Adipocyte (in vitro differentiated cells): ENCODE measurements around the gene B3GAT2.
A peak's percentile ranks its signal among the peaks of the same experiment; 100 is the strongest.

ENCODE experiments used
- DNase-seq: peaks from one replicate; pipeline ENCODE4 v3.0.0-alpha.2; 2015; ENCODE audit warnings: low read depth
- H3K27me3 ChIP-seq: replicated peaks from 2 replicates; pipeline ENCODE4 v1.7.0; 2013; ENCODE audit warnings: mild to moderate bottlenecking, low read length, moderate library complexity; ENCODE audit not compliant: control insufficient read depth, insufficient read depth
- H3K36me3 ChIP-seq: 2 replicates; pipeline ENCODE4 v1.7.0; 2013; ENCODE audit warnings: low read length, mild to moderate bottlenecking, moderate library complexity; ENCODE audit not compliant: control insufficient read depth, insufficient read depth, severe bottlenecking
- H3K4me1 ChIP-seq: 2 replicates; pipeline ENCODE4 v1.7.0; 2013; ENCODE audit warnings: mild to moderate bottlenecking, low read length, moderate library complexity; ENCODE audit not compliant: control insufficient read depth, insufficient read depth
- H3K4me3 ChIP-seq: 2 replicates; pipeline ENCODE4 v1.7.0; 2013; ENCODE audit warnings: mild to moderate bottlenecking, low read length, moderate library complexity
- H3K9ac ChIP-seq: 2 replicates; pipeline ENCODE4 v1.7.0; 2013; ENCODE audit warnings: mild to moderate bottlenecking, low read length, moderate library complexity
- H3K9me3 ChIP-seq: 2 replicates; pipeline ENCODE4 v1.7.0; 2013; ENCODE audit warnings: mild to moderate bottlenecking, low read length, moderate library complexity; ENCODE audit not compliant: control insufficient read depth

Gene B3GAT2

GRCh38 chr6:70894001-70894400 lies 62.9 kb downstream of the B3GAT2 start:
- DNase-seq: no peak
- Histone ChIP-seq H3K4me1 (no peaks in the 10 kb centered on the region), H3K9me3 (no peaks in the 10 kb centered on the region), H3K27me3 (peaks cover 10% of the 10 kb centered on the region), H3K9ac (no peak overlapping the region), H3K36me3 (no peaks in the 10 kb centered on the region), H3K4me3 (no peak overlapping the region)

GRCh38 chr6:70889270-70889669 lies 67.6 kb downstream of the B3GAT2 start:
- no peak overlapping the region for H3K9ac ChIP-seq
- H3K4me3 ChIP-seq: no peak overlapping the region
- no peaks in the 10 kb centered on the region for H3K9me3 ChIP-seq
- no peaks in the 10 kb centered on the region for H3K4me1 ChIP-seq
- H3K27me3 ChIP-seq: peaks cover 34% of the 10 kb centered on the region
- H3K36me3 ChIP-seq: no peaks in the 10 kb centered on the region
- no peak for DNase-seq

GRCh38 chr6:70886661-70887060 lies 70.2 kb downstream of the B3GAT2 start:
- Histone ChIP-seq H3K27me3 (peaks cover 27% of the 10 kb centered on the region), H3K9ac (no peak overlapping the region), H3K36me3 (no peaks in the 10 kb centered on the region), H3K4me3 (no peak overlapping the region), H3K9me3 (no peaks in the 10 kb centered on the region), H3K4me1 (no peaks in the 10 kb centered on the region)
- DNase-seq: no peak

- Histone ChIP-seq H3K36me3 (no peaks in the 10 kb centered on the region), H3K4me3 (no peak overlapping the region), H3K27me3 (peaks cover 33% of the 10 kb centered on the region), H3K9ac (no peak overlapping the region), H3K4me1 (no peaks in the 10 kb centered on the region), H3K9me3 (no peaks in the 10 kb centered on the region)
- no peak for DNase-seq
Observed at GRCh38 chr6:70886071-70886470, 70.8 kb downstream of the B3GAT2 start.

- DNase-seq: peak; percentile 86
- H3K4me1 ChIP-seq: no peaks in the 10 kb centered on the region
- no peak overlapping the region for H3K4me3 ChIP-seq
- no peaks in the 10 kb centered on the region for H3K36me3 ChIP-seq
- H3K27me3 ChIP-seq: peaks cover 35% of the 10 kb centered on the region
- no peak overlapping the region for H3K9ac ChIP-seq
- H3K9me3 ChIP-seq: no peaks in the 10 kb centered on the region
Observed at GRCh38 chr6:70884074-70884983, 72.5 kb downstream of the B3GAT2 start.

- DNase-seq: no peak
- no peak overlapping the region for H3K9ac ChIP-seq
- H3K4me3 ChIP-seq: no peak overlapping the region
- no peaks in the 10 kb centered on the region for H3K36me3 ChIP-seq
- H3K9me3 ChIP-seq: peaks cover 6% of the 10 kb centered on the region
- H3K4me1 ChIP-seq: no peaks in the 10 kb centered on the region
- H3K27me3 ChIP-seq: peaks cover 15% of the 10 kb centered on the region
Observed at GRCh38 chr6:70879496-70879895, 77.4 kb downstream of the B3GAT2 start.

GRCh38 chr6:70874181-70874913 lies 82.5 kb downstream of the B3GAT2 start:
- DNase-seq: peak; percentile 56
- no peaks in the 10 kb centered on the region for H3K4me1 ChIP-seq
- no peak overlapping the region for H3K9ac ChIP-seq
- H3K4me3 ChIP-seq: no peak overlapping the region
- H3K27me3 ChIP-seq: peaks cover 5% of the 10 kb centered on the region
- H3K36me3 ChIP-seq: no peaks in the 10 kb centered on the region
- H3K9me3 ChIP-seq: peaks cover 37% of the 10 kb centered on the region

GRCh38 chr6:70872469-70872868 lies 84.4 kb downstream of the B3GAT2 start:
- no peak overlapping the region for H3K4me3 ChIP-seq
- DNase-seq: no peak
- no peaks in the 10 kb centered on the region for H3K36me3 ChIP-seq
- H3K27me3 ChIP-seq: peaks cover 5% of the 10 kb centered on the region
- H3K9ac ChIP-seq: no peak overlapping the region
- H3K4me1 ChIP-seq: no peaks in the 10 kb centered on the region
- peaks cover 34% of the 10 kb centered on the region for H3K9me3 ChIP-seq

- DNase-seq: no peak
- no peak overlapping the region for H3K4me3 ChIP-seq
- no peak overlapping the region for H3K9ac ChIP-seq
- H3K36me3 ChIP-seq: peaks cover 16% of the 10 kb centered on the region
- H3K27me3 ChIP-seq: no peaks in the 10 kb centered on the region
- H3K4me1 ChIP-seq: no peaks in the 10 kb centered on the region
- H3K9me3 ChIP-seq: no peaks in the 10 kb centered on the region
Observed at GRCh38 chr6:70864401-70864800, 92.5 kb downstream of the B3GAT2 start.

GRCh38 chr6:70863343-70863742 lies 93.5 kb downstream of the B3GAT2 start:
- Histone ChIP-seq H3K9ac (no peak overlapping the region), H3K27me3 (no peaks in the 10 kb centered on the region), H3K36me3 (peaks cover 16% of the 10 kb centered on the region), H3K9me3 (no peaks in the 10 kb centered on the region), H3K4me3 (no peak overlapping the region), H3K4me1 (no peaks in the 10 kb centered on the region)
- DNase-seq: no peak

- H3K36me3 ChIP-seq: peaks cover 26% of the 10 kb centered on the region
- DNase-seq: no peak
- no peaks in the 10 kb centered on the region for H3K27me3 ChIP-seq
- H3K9ac ChIP-seq: no peak overlapping the region
- H3K9me3 ChIP-seq: no peaks in the 10 kb centered on the region
- no peak overlapping the region for H3K4me3 ChIP-seq
- H3K4me1 ChIP-seq: no peaks in the 10 kb centered on the region
Observed at GRCh38 chr6:70860920-70861319, 95.9 kb downstream of the B3GAT2 start.
